Epidermal melanocyte (primary cell): ENCODE measurements around the gene RTEL1.
"Not testable (repeated sequence)": the region's sequence is repeated elsewhere in the genome, so short reads cannot be mapped to it uniquely, and the experiment has no call there.

ENCODE experiments used
- DNase-seq: peaks from one replicate; pipeline ENCODE4 v3.0.0; 2011; ENCODE audit warnings: low spot score; ENCODE audit not compliant: insufficient read length

The RTEL1 gene

GRCh38 chr20:63708301-63709148 lies 50.4 kb downstream of the RTEL1 start:
- DNase-seq, result no peak

- no peak for DNase-seq
Observed at GRCh38 chr20:63709149-63709527, 51.0 kb downstream of the RTEL1 start.

GRCh38 chr20:63711085-63711645 lies 53.1 kb downstream of the RTEL1 start:
- DNase-seq, result no peak

- no peak for DNase-seq
Observed at GRCh38 chr20:63712191-63712590, 54.1 kb downstream of the RTEL1 start.

GRCh38 chr20:63714858-63715257 lies 56.7 kb downstream of the RTEL1 start:
- DNase-seq, result no peak

GRCh38 chr20:63718996-63719395 lies 60.9 kb downstream of the RTEL1 start:
- DNase-seq, result no peak

GRCh38 chr20:63722967-63723622 lies 65.0 kb downstream of the RTEL1 start:
- not testable (repeated sequence) for DNase-seq

GRCh38 chr20:63730189-63730733 lies 72.1 kb downstream of the RTEL1 start:
- DNase-seq, result not testable (repeated sequence)

GRCh38 chr20:63731410-63731809 lies 73.3 kb downstream of the RTEL1 start:
- no peak for DNase-seq

- no peak for DNase-seq
Observed at GRCh38 chr20:63732118-63733095, 74.3 kb downstream of the RTEL1 start.

- DNase-seq, result no peak
Observed at GRCh38 chr20:63733117-63733516, 75.0 kb downstream of the RTEL1 start.

- DNase-seq, result no peak
Observed at GRCh38 chr20:63733579-63734081, 75.5 kb downstream of the RTEL1 start.

GRCh38 chr20:63734111-63734945 lies 76.2 kb downstream of the RTEL1 start:
- DNase-seq, result no peak

GRCh38 chr20:63734946-63735858 lies 77.1 kb downstream of the RTEL1 start:
- DNase-seq, result no peak

- no peak for DNase-seq
Observed at GRCh38 chr20:63735859-63736718, 78.0 kb downstream of the RTEL1 start, which contains the start of gene LIME1. Gene LIME1 (plus strand): TSS chr20:63736664. CDS start chr20:63737550, 886 bp downstream.

GRCh38 chr20:63736893-63737694 lies 79.0 kb downstream of the RTEL1 start:
- DNase-seq, result no peak

GRCh38 chr20:63737695-63737944 lies 79.5 kb downstream of the RTEL1 start:
- DNase-seq, result no peak
